ENCODE measurements around the gene SH2B2.
"Not testable (repeated sequence)": the region's sequence is repeated elsewhere in the genome, so short reads cannot be mapped to it uniquely, and the experiment has no call there.

SH2B2 gene

DNA sequence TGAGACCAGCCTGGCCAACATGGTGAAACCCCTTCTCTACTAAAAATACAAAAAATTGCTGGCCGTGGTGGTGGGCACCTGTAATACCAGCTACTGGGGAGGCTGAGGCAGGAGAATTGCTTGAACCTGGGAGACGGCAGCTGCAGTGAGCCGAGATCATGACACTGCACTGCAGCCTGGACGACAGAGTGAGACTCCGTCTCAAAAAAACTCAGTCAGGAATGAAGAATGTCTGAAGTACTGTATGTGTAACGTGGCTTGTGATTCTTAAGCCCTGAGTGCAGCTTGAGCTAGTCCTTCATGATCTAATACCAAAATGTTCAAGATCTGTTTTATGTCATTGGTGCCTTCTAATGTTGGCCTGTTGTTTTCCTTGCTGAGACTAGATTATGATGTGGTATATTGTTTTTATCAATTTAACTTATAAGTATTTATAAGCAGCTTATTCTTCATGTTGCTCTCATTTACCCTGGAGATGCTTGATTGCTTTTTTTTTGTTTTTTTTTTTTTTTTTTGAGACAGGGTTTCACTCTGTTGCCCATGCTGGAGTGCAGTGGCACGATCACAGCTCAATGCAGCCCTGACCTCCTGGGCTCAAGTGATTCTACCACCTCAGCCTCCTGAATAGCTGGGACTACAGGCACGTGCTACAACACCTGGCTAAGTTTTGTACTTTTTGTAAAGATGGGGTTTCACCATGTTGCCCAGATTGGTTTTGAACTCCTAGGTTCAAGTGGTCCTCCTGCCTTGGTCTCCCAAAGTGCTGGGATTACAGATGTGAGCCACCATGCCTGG, 44.2 kb downstream of the SH2B2 start:
- DNase-seq (ENCODE audit: low read depth in 2 of 2), result not testable (repeated sequence)

DNA sequence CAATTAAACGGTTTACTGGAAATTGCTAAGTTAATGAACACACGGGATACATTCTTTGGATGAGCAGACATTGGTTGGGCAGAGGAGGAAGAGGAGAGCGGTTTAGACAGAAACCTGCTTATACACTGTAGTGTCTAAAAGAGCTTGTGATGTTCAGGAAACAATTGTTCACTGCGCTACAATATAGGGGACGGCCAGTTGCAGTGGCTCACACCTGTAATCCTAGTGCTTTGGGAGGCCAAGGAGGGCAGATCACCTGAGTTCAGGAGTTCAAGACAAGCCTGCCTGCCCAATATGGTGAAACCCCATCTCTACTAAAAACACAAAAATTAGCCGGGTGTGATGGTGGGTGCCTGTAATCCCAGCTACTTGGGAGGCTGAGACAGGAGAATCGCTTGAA, 48.9 kb downstream of the SH2B2 start:
- not testable (repeated sequence) for DNase-seq (ENCODE audit: low read depth in 2 of 2)

DNA sequence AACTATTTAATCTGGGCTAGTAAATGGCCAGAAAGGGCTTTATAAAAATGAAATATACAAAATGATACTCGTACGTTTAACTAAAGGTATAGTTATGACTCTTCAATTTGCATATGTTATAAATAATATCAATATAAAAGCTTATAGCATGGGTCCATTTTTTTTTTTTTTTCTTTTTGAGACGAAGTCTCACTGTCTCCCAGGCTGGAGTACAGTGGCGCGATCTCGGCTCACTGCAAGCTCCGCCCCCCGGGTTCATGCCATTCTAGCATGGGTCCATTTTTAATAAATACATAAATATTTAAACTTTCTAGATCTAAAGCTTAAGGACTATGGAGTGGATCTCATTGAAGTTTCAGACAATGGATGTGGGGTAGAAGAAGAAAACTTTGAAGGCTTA, 50.3 kb downstream of the SH2B2 start:
- DNase-seq (ENCODE audit: low read depth in 2 of 2), result not testable (repeated sequence)

DNA sequence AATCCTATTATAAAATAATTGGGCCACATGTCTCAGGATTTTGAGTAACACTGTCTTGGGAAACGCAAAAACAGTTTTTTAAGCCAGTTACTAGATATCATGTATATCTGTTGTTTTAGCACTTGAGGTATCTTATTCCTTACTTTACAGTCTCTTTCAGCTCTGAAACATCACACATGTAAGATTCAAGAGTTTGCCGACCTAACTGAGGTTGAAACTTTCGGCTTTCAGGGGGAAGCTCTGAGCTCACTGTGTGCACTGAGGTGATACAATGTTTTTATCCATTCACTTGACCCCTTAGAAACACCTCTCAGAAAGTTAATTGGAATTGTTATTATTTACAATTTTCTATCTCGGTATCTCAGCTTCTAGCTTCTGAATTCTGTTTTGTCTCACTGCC, 50.8 kb downstream of the SH2B2 start:
- not testable (repeated sequence) for DNase-seq (ENCODE audit: low read depth in 2 of 2)

DNA sequence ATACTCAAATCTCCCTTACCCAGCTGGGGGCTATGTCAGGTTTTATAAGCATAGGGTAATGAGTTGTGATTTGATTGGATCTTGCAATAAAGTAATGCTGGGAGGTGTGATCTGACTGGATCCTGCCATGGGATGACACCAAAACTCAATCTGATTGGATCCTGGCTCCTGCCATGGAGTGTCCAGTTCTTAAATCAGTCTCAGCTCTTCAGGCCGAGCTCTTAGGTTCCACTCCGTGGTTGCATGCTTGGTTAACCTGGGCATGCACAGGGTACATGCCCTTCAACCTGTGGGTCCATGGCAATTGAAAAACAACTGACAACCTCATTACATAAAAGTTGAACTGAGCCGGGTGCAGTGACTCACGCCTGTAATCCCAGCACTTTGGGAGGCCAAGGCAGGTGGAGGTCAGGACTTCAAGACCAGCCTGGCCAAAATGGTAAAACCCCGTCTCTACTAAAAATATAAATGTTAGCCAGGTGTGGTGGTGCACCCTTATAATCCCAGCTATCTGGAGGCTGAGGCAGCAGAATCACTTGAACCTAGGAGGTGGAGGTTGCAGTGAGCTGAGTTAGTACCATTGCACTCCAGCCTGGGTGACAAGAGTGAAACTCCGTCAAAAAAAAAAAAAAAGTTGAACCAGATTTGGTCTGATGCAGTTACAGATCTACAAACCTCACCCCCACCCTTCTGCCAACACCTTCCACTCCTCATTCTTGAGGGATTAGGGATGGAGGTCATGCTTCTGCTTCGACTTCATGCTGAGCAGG, 54.1 kb downstream of the SH2B2 start:
- not testable (repeated sequence) for DNase-seq (ENCODE audit: low read depth in 2 of 2)

DNA sequence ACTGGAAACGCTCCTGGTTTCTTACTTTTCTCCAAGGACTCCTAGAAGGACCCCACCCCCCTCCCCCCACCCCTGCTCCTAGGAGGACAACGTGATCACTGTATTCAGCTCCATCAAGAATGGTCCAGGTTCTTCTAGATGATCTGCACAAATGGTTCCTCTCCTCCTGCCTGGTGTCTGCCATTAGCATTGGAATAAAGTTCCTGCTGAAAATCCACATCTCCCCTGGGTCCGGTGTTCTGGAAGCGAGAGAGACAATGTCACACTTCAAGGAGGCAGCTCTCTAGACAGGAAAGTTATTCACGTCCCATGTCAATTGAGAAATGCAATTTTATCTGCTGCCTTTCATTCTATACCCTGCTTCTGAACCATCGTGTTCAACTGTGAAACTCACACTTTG, 60.3 kb downstream of the SH2B2 start:
- not testable (repeated sequence) for DNase-seq (ENCODE audit: low read depth in 2 of 2)

DNA sequence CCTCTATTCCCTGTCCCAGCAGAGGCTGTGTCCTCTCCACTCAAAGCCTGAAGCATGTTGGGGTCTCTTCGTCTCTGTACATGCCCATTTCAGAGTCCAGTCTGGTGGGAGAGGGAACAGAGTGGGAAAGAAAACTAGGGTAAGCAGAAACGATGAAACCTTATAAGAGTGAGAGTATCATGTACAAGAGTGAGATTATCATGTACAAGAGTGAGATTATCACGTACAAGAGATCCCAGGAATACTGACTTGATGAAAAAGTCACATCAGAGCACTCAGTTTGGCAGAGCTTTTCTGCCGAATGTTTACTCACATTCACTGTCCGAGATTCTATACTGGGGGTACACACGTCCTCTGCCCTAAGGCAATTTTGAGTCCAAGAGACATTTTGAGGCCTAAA, 69.7 kb downstream of the SH2B2 start, which contains the start of gene SPDYE6:
Gene SPDYE6, minus strand, starts transcription at position 101 of the 400 bp plus-strand sequence. CDS start 421 bp downstream, outside the sequence.
- not testable (repeated sequence) for DNase-seq (ENCODE audit: low read depth in 2 of 2)

DNA sequence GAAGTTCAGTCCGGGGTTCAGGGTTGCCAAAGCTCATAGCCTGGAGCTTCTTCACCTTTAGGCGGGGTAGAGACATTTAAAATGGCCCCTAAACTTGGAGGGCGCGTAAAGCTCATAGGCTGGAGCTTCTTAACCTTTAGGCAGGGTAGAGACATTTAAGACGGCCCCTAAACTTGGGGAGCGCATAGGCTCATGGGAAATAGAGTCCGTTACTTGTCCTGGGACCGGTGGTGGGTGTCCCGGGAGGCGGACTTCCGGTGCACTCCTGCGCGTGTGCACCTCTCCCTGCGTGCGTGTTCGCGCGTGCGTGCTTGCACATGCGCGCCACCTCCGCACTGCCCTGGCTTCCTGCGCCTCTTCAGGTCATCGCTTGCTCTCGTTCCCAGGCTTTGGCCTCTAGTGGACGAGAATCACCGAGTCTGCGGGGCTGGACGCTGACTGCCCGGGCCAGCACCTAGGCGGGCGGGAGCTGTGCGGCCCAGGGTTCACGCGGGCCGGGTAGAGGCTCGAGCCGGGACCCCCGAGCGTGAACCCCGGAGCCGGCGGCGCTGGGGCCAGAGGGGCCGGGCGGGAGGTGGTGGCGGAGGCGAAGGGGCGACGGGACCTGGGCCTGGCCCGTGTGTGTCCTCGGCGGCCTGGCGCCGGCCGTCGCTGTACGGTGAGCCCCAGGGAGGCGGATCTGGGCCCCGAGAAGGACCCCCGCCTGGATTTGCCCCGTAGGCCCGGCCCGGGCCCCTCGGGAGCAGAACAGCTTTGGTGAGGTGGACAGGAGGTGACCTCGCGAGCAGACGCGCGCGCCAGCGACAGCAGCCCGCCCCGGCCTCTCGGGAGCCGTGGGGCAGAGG, 77.1 kb downstream of the SH2B2 start:
- DNase-seq (ENCODE audit: low read depth in 2 of 2), result peak; percentile 85 to 86

DNA sequence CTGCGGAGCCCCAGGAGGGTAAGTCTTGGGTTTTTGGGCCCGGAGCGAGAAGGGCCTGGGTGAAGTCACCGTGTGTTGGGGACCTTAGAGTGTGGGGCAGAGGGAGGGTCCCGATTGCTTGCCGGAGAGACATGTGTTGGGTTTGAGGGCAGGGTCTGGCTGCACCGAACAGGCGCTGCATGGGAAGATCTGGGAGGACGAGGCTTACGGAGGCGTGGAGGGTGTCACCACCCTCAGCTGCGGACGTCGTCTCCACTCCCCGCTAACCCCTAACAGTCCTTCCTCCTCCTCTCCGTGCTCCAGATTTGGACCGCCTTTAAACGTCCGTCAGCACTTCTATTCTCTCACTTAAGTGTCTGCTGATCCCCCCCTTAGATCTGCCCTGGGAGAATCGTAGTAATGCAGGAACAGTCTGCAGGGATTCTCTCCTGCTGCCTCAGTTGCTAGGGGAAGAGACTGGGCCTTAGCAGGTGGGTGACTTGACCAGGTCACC, 77.8 kb downstream of the SH2B2 start:
- DNase-seq (ENCODE audit: low read depth in 2 of 2), result not testable (repeated sequence)

DNA sequence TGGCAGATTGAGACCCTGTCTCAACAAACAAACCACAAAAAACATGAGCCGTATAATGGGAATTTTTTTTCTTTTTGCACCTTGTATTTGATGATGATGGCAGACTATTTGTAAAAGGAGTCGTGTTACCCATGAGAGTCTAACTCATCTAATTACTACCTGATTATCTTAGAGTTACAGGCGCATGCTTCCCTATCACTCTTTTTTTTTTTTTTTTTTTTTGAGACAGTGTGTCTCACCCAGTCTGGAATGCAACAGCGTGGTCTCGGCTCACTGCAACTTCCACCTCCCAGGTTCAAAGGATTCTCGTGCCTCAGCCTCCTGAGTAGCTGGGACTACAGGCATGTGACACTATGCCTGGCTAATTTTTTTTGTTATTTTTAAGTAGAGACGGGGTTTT, 78.7 kb downstream of the SH2B2 start:
- not testable (repeated sequence) for DNase-seq (ENCODE audit: low read depth in 2 of 2)

DNA sequence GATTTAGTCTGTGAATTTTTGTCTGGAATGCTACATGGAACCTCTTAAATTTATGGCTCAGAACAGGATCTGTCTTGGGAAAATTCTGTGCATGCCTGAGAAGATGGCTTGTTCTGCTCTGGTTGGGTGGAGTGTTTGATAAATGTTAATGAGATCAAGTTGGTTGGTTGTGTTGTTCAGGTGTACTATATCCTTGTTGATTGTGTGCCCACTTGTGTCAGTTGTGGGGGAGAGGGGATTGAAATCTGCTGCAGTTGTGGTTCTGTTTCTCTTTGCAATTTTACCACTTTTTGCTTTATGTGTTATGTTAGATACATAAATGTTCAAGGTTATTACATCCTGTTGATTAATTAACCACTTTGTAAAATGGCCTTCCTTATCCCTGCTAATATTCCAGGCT, 83.4 kb downstream of the SH2B2 start:
- DNase-seq (ENCODE audit: low read depth in 2 of 2), result not testable (repeated sequence)
